ENCODE data around the gene ARHGEF12. TPM values are rescaled to one million over a fixed set of nuclear protein-coding genes. Genes with fewer than 3 reads are reported as not detected.

The ARHGEF12 gene
- total RNA-seq, 1 experiment from 2014 or later = 41.0 TPM

GRCh38 chr11:120520091-120520822 is 184.0 kb downstream of the ARHGEF12 start:
- Histone ChIP-seq H4K20me1 (ENCODE audit: low read length) (no peaks in the 10 kb centered on the region), H3F3A (ENCODE audit: low read length, unreplicated experiment) (no peaks in the 10 kb centered on the region), H3K9me2 (replicated peaks; ENCODE audit: low read length) (no peaks in the 10 kb centered on the region), H3K36me3 (ENCODE audit: low read depth, low read length) (no peaks in the 10 kb centered on the region), H3K9me3 (ENCODE audit: low read length) (no peaks in the 10 kb centered on the region), H3K9ac (ENCODE audit: low read length) (no peak overlapping the region), H3K4me1 (ENCODE audit: insufficient read depth, low read length) (peaks cover 5% of the 10 kb centered on the region; the same call in 1 of the 2 replicates), H3K4me3 (ENCODE audit: low read length) (no peak overlapping the region), H3K79me2 (ENCODE audit: low read length) (no peaks in the 10 kb centered on the region), H3K27ac (ENCODE audit: low read length) (no peak overlapping the region), H3K4me2 (ENCODE audit: low read length) (no peak overlapping the region), H3K27me3 (ENCODE audit: low read length) (peaks cover 85% of the 10 kb centered on the region), H2AFZ (ENCODE audit: low read length) (no peak overlapping the region)
- TF ChIP-seq, protein P1, sequence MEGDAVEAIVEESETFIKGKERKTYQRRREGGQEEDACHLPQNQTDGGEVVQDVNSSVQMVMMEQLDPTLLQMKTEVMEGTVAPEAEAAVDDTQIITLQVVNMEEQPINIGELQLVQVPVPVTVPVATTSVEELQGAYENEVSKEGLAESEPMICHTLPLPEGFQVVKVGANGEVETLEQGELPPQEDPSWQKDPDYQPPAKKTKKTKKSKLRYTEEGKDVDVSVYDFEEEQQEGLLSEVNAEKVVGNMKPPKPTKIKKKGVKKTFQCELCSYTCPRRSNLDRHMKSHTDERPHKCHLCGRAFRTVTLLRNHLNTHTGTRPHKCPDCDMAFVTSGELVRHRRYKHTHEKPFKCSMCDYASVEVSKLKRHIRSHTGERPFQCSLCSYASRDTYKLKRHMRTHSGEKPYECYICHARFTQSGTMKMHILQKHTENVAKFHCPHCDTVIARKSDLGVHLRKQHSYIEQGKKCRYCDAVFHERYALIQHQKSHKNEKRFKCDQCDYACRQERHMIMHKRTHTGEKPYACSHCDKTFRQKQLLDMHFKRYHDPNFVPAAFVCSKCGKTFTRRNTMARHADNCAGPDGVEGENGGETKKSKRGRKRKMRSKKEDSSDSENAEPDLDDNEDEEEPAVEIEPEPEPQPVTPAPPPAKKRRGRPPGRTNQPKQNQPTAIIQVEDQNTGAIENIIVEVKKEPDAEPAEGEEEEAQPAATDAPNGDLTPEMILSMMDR (conservative IDR thresholded peaks at IDR 0.05; ENCODE audit: low read depth, low read length) = no peak
- TF ChIP-seq EZH2phosphoT487 (IDR thresholded peaks at IDR 0.05; ENCODE audit: borderline replicate concordance, low read length) (no peak), EZH2 (IDR thresholded peaks at IDR 0.05; ENCODE audit: low read length, unreplicated experiment) (no peak)
- ChIA-PET CTCF (no interaction called here), POLR2A (ENCODE audit: unreplicated experiment) (no interaction called here)
- ATAC-seq (no peak), DNase-seq (no peak)
- no TSS peak for BruUV-seq (replicated peaks)
- intact Hi-C loops (cut with micrococcal nuclease) = no loop called here

GRCh38 chr11:120521176-120521575 is 185.0 kb downstream of the ARHGEF12 start:
- Histone ChIP-seq H3K4me3 (ENCODE audit: low read length) (no peak overlapping the region), H3F3A (ENCODE audit: low read length, unreplicated experiment) (no peaks in the 10 kb centered on the region), H2AFZ (ENCODE audit: low read length) (no peak overlapping the region), H3K27me3 (ENCODE audit: low read length) (peaks cover 85% of the 10 kb centered on the region), H3K4me1 (ENCODE audit: insufficient read depth, low read length) (peaks cover 5% of the 10 kb centered on the region; the same call in 1 of the 2 replicates), H3K9me3 (ENCODE audit: low read length) (no peaks in the 10 kb centered on the region), H3K79me2 (ENCODE audit: low read length) (no peaks in the 10 kb centered on the region), H3K27ac (ENCODE audit: low read length) (no peak overlapping the region), H3K36me3 (ENCODE audit: low read depth, low read length) (no peaks in the 10 kb centered on the region), H3K4me2 (ENCODE audit: low read length) (no peak overlapping the region), H3K9me2 (replicated peaks; ENCODE audit: low read length) (no peaks in the 10 kb centered on the region), H3K9ac (ENCODE audit: low read length) (no peak overlapping the region), H4K20me1 (ENCODE audit: low read length) (no peaks in the 10 kb centered on the region)
- ATAC-seq (no peak), DNase-seq (no peak)
- no peak for TF ChIP-seq EZH2phosphoT487 (IDR thresholded peaks at IDR 0.05; ENCODE audit: borderline replicate concordance, low read length)
- no peak for TF ChIP-seq EZH2 (IDR thresholded peaks at IDR 0.05; ENCODE audit: low read length, unreplicated experiment)
- TF ChIP-seq, protein P1 (conservative IDR thresholded peaks at IDR 0.05; ENCODE audit: low read depth, low read length) = no peak
- intact Hi-C loops (cut with micrococcal nuclease) = no loop called here
- ChIA-PET POLR2A (ENCODE audit: unreplicated experiment) (no interaction called here), CTCF (interaction anchor here (0.9 kb wide), 1 partner anchor 10 kb away, joined by 3 read pairs; no protein-coding TSS in a partner anchor)
- BruUV-seq (replicated peaks) = no TSS peak

- H3K4me3 ChIP-seq (ENCODE audit: low read length) = no peak overlapping the region
- ChIA-PET CTCF (no interaction called here), POLR2A (ENCODE audit: unreplicated experiment) (no interaction called here)
- no peak overlapping the region for H3K4me2 ChIP-seq (ENCODE audit: low read length)
- no peak overlapping the region for H2AFZ ChIP-seq (ENCODE audit: low read length)
- BruUV-seq (replicated peaks) = no TSS peak
- no peaks in the 10 kb centered on the region for H3K36me3 ChIP-seq (ENCODE audit: low read depth, low read length)
- intact Hi-C loops (cut with micrococcal nuclease) = no loop called here
- H3K79me2 ChIP-seq (ENCODE audit: low read length) = no peaks in the 10 kb centered on the region
- H3K27me3 ChIP-seq (ENCODE audit: low read length) = peaks cover 85% of the 10 kb centered on the region
- H4K20me1 ChIP-seq (ENCODE audit: low read length) = no peaks in the 10 kb centered on the region
- no peaks in the 10 kb centered on the region for H3K9me2 ChIP-seq (replicated peaks; ENCODE audit: low read length)
- no peak overlapping the region for H3K27ac ChIP-seq (ENCODE audit: low read length)
- ATAC-seq = no peak
- no peaks in the 10 kb centered on the region for H3F3A ChIP-seq (ENCODE audit: low read length, unreplicated experiment)
- no peak for DNase-seq
- no peak overlapping the region for H3K9ac ChIP-seq (ENCODE audit: low read length)
- no peaks in the 10 kb centered on the region for H3K9me3 ChIP-seq (ENCODE audit: low read length)
- H3K4me1 ChIP-seq (ENCODE audit: insufficient read depth, low read length) = peaks cover 5% of the 10 kb centered on the region; the same call in 1 of the 2 replicates
- TF ChIP-seq, protein P1 (conservative IDR thresholded peaks at IDR 0.05; ENCODE audit: low read depth, low read length) = no peak
- no peak for TF ChIP-seq EZH2phosphoT487 (IDR thresholded peaks at IDR 0.05; ENCODE audit: borderline replicate concordance, low read length)
- no peak for TF ChIP-seq EZH2 (IDR thresholded peaks at IDR 0.05; ENCODE audit: low read length, unreplicated experiment)
Observed at GRCh38 chr11:120522021-120522420, 185.8 kb downstream of the ARHGEF12 start.
